ENCODE measurements around the gene WWOX. TPM values are rescaled to one million over a fixed set of nuclear protein-coding genes. Genes with fewer than 3 reads are reported as not detected.
A peak's percentile ranks its signal among the peaks of the same experiment; 100 is the strongest.

The WWOX gene
- total and polyA plus RNA-seq, 2 of the 13 experiments (the other 11 are each of a cell fraction or from before 2014, with no cell fraction given): 9.1 to 37.4 TPM

DNA sequence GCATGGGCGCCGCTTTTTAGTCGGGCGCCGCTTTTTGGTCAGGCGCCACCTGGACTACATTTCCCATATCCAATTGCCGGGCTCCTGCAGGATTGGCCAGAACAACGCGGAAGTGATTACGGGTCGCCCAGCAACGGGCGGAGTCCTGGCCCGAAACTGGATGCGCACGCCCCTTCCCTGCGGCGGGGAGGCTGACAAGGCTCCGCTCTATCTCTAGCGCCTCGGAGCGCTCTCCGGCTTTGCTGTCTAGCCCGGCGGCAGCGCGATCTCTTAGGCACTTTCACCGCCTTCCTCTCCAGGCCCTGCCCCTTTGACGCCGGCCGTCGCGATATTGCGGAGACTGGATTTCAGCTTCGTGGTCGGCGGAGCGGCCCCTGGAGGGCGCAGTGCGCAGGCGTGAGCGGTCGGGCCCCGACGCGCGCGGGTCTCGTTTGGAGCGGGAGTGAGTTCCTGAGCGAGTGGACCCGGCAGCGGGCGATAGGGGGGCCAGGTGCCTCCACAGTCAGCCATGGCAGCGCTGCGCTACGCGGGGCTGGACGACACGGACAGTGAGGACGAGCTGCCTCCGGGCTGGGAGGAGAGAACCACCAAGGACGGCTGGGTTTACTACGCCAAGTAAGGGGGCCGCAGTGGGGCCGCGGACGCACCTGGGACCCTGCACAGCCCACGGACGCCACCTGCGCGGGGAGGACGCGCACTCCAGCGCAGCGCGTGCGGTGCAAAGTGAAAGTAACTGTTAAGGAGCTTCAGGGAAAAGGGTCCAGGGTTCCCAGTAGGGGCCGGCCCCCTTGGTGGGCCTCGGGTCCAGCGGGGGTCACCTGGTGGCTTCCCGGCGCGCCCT is at the start of gene WWOX (continued):
- TF ChIP-seq, protein P1, sequence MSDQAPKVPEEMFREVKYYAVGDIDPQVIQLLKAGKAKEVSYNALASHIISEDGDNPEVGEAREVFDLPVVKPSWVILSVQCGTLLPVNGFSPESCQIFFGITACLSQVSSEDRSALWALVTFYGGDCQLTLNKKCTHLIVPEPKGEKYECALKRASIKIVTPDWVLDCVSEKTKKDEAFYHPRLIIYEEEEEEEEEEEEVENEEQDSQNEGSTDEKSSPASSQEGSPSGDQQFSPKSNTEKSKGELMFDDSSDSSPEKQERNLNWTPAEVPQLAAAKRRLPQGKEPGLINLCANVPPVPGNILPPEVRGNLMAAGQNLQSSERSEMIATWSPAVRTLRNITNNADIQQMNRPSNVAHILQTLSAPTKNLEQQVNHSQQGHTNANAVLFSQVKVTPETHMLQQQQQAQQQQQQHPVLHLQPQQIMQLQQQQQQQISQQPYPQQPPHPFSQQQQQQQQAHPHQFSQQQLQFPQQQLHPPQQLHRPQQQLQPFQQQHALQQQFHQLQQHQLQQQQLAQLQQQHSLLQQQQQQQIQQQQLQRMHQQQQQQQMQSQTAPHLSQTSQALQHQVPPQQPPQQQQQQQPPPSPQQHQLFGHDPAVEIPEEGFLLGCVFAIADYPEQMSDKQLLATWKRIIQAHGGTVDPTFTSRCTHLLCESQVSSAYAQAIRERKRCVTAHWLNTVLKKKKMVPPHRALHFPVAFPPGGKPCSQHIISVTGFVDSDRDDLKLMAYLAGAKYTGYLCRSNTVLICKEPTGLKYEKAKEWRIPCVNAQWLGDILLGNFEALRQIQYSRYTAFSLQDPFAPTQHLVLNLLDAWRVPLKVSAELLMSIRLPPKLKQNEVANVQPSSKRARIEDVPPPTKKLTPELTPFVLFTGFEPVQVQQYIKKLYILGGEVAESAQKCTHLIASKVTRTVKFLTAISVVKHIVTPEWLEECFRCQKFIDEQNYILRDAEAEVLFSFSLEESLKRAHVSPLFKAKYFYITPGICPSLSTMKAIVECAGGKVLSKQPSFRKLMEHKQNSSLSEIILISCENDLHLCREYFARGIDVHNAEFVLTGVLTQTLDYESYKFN (CRISPR knock-in tag; conservative IDR thresholded peaks at IDR 0.05): peak; percentile 68
- peak; percentile 78; the same call in 1 of the 2 replicates for TF ChIP-seq ZKSCAN8 (CRISPR knock-in tag; IDR thresholded peaks at IDR 0.05; ENCODE audit: borderline replicate concordance)
- TF ChIP-seq, protein P2, sequence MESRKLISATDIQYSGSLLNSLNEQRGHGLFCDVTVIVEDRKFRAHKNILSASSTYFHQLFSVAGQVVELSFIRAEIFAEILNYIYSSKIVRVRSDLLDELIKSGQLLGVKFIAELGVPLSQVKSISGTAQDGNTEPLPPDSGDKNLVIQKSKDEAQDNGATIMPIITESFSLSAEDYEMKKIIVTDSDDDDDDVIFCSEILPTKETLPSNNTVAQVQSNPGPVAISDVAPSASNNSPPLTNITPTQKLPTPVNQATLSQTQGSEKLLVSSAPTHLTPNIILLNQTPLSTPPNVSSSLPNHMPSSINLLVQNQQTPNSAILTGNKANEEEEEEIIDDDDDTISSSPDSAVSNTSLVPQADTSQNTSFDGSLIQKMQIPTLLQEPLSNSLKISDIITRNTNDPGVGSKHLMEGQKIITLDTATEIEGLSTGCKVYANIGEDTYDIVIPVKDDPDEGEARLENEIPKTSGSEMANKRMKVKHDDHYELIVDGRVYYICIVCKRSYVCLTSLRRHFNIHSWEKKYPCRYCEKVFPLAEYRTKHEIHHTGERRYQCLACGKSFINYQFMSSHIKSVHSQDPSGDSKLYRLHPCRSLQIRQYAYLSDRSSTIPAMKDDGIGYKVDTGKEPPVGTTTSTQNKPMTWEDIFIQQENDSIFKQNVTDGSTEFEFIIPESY (CRISPR knock-in tag; IDR thresholded peaks at IDR 0.05): peak; percentile 58
- TF ChIP-seq GTF3A (CRISPR knock-in tag; conservative IDR thresholded peaks at IDR 0.05): peak; percentile 98
- TF ChIP-seq ZNF570 (CRISPR knock-in tag; IDR thresholded peaks at IDR 0.05; ENCODE audit: borderline replicate concordance): 0 out of 2 replicates have a peak, but pooled peaks have one; percentile 73
- TF ChIP-seq FOSL2 (CRISPR knock-in tag; IDR thresholded peaks at IDR 0.05): peak; percentile 60
- TF ChIP-seq BRCA1 (CRISPR knock-in tag; IDR thresholded peaks at IDR 0.05): 0 out of 2 replicates have a peak, but pooled peaks have one; percentile 39
- TF ChIP-seq POLR2G (IDR thresholded peaks at IDR 0.05; ENCODE audit: low read depth, low read length): peak; percentile 94
- TF ChIP-seq HNRNPK (IDR thresholded peaks at IDR 0.05; ENCODE audit: low read depth, low read length, poor library complexity, severe bottlenecking): no peak
- TF ChIP-seq, protein P3, sequence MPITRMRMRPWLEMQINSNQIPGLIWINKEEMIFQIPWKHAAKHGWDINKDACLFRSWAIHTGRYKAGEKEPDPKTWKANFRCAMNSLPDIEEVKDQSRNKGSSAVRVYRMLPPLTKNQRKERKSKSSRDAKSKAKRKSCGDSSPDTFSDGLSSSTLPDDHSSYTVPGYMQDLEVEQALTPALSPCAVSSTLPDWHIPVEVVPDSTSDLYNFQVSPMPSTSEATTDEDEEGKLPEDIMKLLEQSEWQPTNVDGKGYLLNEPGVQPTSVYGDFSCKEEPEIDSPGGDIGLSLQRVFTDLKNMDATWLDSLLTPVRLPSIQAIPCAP (CRISPR knock-in tag; IDR thresholded peaks at IDR 0.05; ENCODE audit: low read depth): peak; percentile 92
- 0 out of 2 replicates have a peak, but pooled peaks have one; percentile 85 for TF ChIP-seq PCBP1 (IDR thresholded peaks at IDR 0.05; ENCODE audit: borderline replicate concordance, low read depth, low read length)
- TF ChIP-seq TSC22D2 (CRISPR knock-in tag; IDR thresholded peaks at IDR 0.05; ENCODE audit: borderline replicate concordance): no peak
